ENCODE results near the gene NCKAP5. TPM values are rescaled to one million over a fixed set of nuclear protein-coding genes. Genes with fewer than 3 reads are reported as not detected.

NCKAP5 gene
- total and polyA plus RNA-seq, 2 donors (not counting 1 experiment from before 2014, with no cell fraction given), result not detected

- no peak overlapping the region for H2AFZ ChIP-seq (ENCODE audit: insufficient read depth, low read depth, low read length, poor library complexity, severe bottlenecking)
- 80% methylated on average over 1 of the region's 2 CpGs for WGBS (ENCODE audit: insufficient coverage)
- POLR2A ChIA-PET, result no interaction called here
Measured at GRCh38 chr2:133342286-133343017, 225.8 kb downstream of the NCKAP5 start.

GRCh38 chr2:133341575-133341974 is 226.7 kb downstream of the NCKAP5 start:
- H3K4me3 ChIP-seq (ENCODE audit: control extremely low read depth in 1 of 5, extremely low read depth in 1 of 5, insufficient read depth in 1 of 5, low read depth in 2 of 5, low read length in 4 of 5), result no peak overlapping the region
- no peak overlapping the region for H3K4me2 ChIP-seq (replicated peaks; ENCODE audit: low read depth, low read length, poor library complexity, severe bottlenecking)
- no peaks in the 10 kb centered on the region for H3K36me3 ChIP-seq (replicated peaks in 1 of 2; ENCODE audit: control extremely low read depth in 1 of 2, control insufficient read depth in 1 of 2, extremely low read depth in 1 of 2, insufficient read depth in 2 of 2, low read length in 1 of 2)
- ChIA-PET CTCF (no interaction called here), POLR2A (no interaction called here)
- WGBS (ENCODE audit: insufficient coverage), result 90% methylated on average over 2 of the region's 2 CpGs
- no peak overlapping the region for H3K4me3 Mint-ChIP-seq
- H3K27me3 ChIP-seq (replicated peaks in 1 of 4; ENCODE audit: control extremely low read depth in 1 of 4, control insufficient read depth in 3 of 4, insufficient read depth in 4 of 4, low read length in 3 of 4), result no peaks in the 10 kb centered on the region
- H4K20me1 ChIP-seq (ENCODE audit: control insufficient read depth, insufficient read depth, low read length, poor library complexity, severe bottlenecking), result no peaks in the 10 kb centered on the region
- peaks cover 0 to 2% (median 0%) of the 10 kb centered on the region in 3 donors for H3K9me3 ChIP-seq (ENCODE audit: control extremely low read depth in 1 of 3, control insufficient read depth in 2 of 3, insufficient read depth in 1 of 3, low read length in 2 of 3)
- H3K9ac ChIP-seq (ENCODE audit: low read length), result no peak overlapping the region
- no peak overlapping the region for H2AFZ ChIP-seq (ENCODE audit: insufficient read depth, low read depth, low read length, poor library complexity, severe bottlenecking)
- H3K4me1 ChIP-seq (ENCODE audit: control insufficient read depth in 2 of 2, insufficient read depth in 2 of 2, low read length in 2 of 2), result no peaks in the 10 kb centered on the region
- no peaks in the 10 kb centered on the region for H3K79me2 ChIP-seq (ENCODE audit: control insufficient read depth, insufficient read depth, low read length)
- H3K27ac Mint-ChIP-seq, result no peak overlapping the region
- H3K27ac ChIP-seq (ENCODE audit: low read length in 2 of 2), result no peak overlapping the region
- intact Hi-C loops (cut with micrococcal nuclease), result no loop called here
- no peak for ATAC-seq (ENCODE audit: low read depth)
- TF ChIP-seq EZH2 (IDR thresholded peaks at IDR 0.05; ENCODE audit: borderline replicate concordance, insufficient read depth, low read depth, low read length, poor library complexity, severe bottlenecking) (no peak), CTCF (IDR thresholded peaks at IDR 0.05) (no peak)
- H3K4me1 Mint-ChIP-seq, result no peaks in the 10 kb centered on the region
- H3K27me3 Mint-ChIP-seq, result no peaks in the 10 kb centered on the region
- H3K9me3 Mint-ChIP-seq (ENCODE audit: insufficient read depth), result no peaks in the 10 kb centered on the region
- no peak for DNase-seq

More at GRCh38 chr2:133342286-133343017, 225.8 kb downstream of the NCKAP5 start:
- no peak overlapping the region for H3K4me2 ChIP-seq (replicated peaks; ENCODE audit: low read depth, low read length, poor library complexity, severe bottlenecking)
- no peak overlapping the region for H3K27ac Mint-ChIP-seq
- H3K4me3 ChIP-seq (ENCODE audit: control extremely low read depth in 1 of 5, extremely low read depth in 1 of 5, insufficient read depth in 1 of 5, low read depth in 2 of 5, low read length in 4 of 5), result no peak overlapping the region
- H4K20me1 ChIP-seq (ENCODE audit: control insufficient read depth, insufficient read depth, low read length, poor library complexity, severe bottlenecking), result no peaks in the 10 kb centered on the region
- H3K27ac ChIP-seq (ENCODE audit: low read length in 2 of 2), result no peak overlapping the region
- intact Hi-C loops (cut with micrococcal nuclease), result no loop called here
- no peaks in the 10 kb centered on the region for H3K4me1 ChIP-seq (ENCODE audit: control insufficient read depth in 2 of 2, insufficient read depth in 2 of 2, low read length in 2 of 2)
- no peak overlapping the region for H3K9ac ChIP-seq (ENCODE audit: low read length)
- H3K36me3 ChIP-seq (replicated peaks in 1 of 2; ENCODE audit: control extremely low read depth in 1 of 2, control insufficient read depth in 1 of 2, extremely low read depth in 1 of 2, insufficient read depth in 2 of 2, low read length in 1 of 2), result no peaks in the 10 kb centered on the region
- H3K79me2 ChIP-seq (ENCODE audit: control insufficient read depth, insufficient read depth, low read length), result no peaks in the 10 kb centered on the region
- H3K9me3 Mint-ChIP-seq (ENCODE audit: insufficient read depth), result no peaks in the 10 kb centered on the region
- peaks cover 0 to 2% (median 0%) of the 10 kb centered on the region in 3 donors for H3K9me3 ChIP-seq (ENCODE audit: control extremely low read depth in 1 of 3, control insufficient read depth in 2 of 3, insufficient read depth in 1 of 3, low read length in 2 of 3)
- H3K27me3 Mint-ChIP-seq, result no peaks in the 10 kb centered on the region
- CTCF ChIA-PET, result no interaction called here
- H3K4me3 Mint-ChIP-seq, result no peak overlapping the region
- no peaks in the 10 kb centered on the region for H3K4me1 Mint-ChIP-seq
- TF ChIP-seq EZH2 (IDR thresholded peaks at IDR 0.05; ENCODE audit: borderline replicate concordance, insufficient read depth, low read depth, low read length, poor library complexity, severe bottlenecking), result no peak
- DNase-seq (no peak), ATAC-seq (ENCODE audit: low read depth) (no peak)
- H3K27me3 ChIP-seq (replicated peaks in 1 of 4; ENCODE audit: control extremely low read depth in 1 of 4, control insufficient read depth in 3 of 4, insufficient read depth in 4 of 4, low read length in 3 of 4), result no peaks in the 10 kb centered on the region
